ENCODE results near the gene DAB1.

DNA sequence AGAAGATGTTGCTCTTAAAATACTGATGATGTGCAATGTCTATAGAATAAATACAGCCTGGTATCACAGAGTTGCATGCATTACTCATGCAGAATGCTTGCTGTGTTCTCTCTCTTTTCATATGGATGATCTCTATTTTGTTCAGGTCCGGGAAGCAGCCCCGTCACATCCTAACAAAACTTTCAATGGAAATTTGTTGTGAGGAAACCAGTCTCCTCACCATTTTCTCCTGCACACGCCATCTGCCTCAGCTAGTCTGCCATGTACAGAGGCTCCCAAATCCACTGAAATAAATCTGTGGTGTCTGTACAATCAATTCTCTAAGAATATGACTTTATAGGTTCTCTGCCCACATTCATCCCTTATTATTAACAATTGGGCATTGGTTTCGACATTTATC, 42.4 kb downstream of the DAB1 start:
- TF ChIP-seq, protein P1, sequence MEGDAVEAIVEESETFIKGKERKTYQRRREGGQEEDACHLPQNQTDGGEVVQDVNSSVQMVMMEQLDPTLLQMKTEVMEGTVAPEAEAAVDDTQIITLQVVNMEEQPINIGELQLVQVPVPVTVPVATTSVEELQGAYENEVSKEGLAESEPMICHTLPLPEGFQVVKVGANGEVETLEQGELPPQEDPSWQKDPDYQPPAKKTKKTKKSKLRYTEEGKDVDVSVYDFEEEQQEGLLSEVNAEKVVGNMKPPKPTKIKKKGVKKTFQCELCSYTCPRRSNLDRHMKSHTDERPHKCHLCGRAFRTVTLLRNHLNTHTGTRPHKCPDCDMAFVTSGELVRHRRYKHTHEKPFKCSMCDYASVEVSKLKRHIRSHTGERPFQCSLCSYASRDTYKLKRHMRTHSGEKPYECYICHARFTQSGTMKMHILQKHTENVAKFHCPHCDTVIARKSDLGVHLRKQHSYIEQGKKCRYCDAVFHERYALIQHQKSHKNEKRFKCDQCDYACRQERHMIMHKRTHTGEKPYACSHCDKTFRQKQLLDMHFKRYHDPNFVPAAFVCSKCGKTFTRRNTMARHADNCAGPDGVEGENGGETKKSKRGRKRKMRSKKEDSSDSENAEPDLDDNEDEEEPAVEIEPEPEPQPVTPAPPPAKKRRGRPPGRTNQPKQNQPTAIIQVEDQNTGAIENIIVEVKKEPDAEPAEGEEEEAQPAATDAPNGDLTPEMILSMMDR (IDR thresholded peaks at IDR 0.05), result no peak
- no peak for TF ChIP-seq POLR2A (IDR thresholded peaks at IDR 0.05)

Data from transverse colon (tissue), 3 donors.